NB4 (cell line): ENCODE results near the gene MAP3K20.

Experiments
- MAX ChIP-seq: IDR thresholded peaks from 2 replicates; pipeline ENCODE4 v1.6.1; 2011; ENCODE audit warnings: low read depth, low read length
- POLR2A ChIP-seq: IDR thresholded peaks from 2 replicates; pipeline ENCODE4 v1.6.1; 2011; ENCODE audit warnings: mild to moderate bottlenecking; ENCODE audit not compliant: insufficient read length; ENCODE audit errors: extremely low read depth

- TF ChIP-seq MAX = no peak
- no peak for TF ChIP-seq POLR2A
These were observed 11.6 kb downstream of the MAP3K20 start for GRCh38 chr2:173087214-173087581.
